Naive thymus-derived CD4-positive, alpha-beta T cell (primary cell): ENCODE measurements around the gene FOXP4. TPM values are rescaled to one million over a fixed set of nuclear protein-coding genes. Genes with fewer than 3 reads are reported as not detected.

Experiments used
- ATAC-seq: fragments of 150-1000 bp; cut with Tn5 transposase; 2 replicates; pipeline ENCODE4 v1.10.0; 2021; ENCODE audit warnings: mild to moderate bottlenecking, moderate library complexity
- CTCF ChIA-PET: fragments of 350-600 bp; sonication (Branson Sonifier 250); formaldehyde crosslinking; loops from one replicate; lab custom pipeline; 2021; ENCODE audit warnings: antibody characterized with exemption; lab: Charles Lee
- POLR2A ChIA-PET: fragments of 350-600 bp; sonication (Branson Sonifier 250); formaldehyde crosslinking; loops from one replicate; lab custom pipeline; 2021; ENCODE audit warnings: antibody characterized with exemption, inconsistent platforms; lab: Charles Lee
- DNase-seq, 9 donors: peaks; one replicate each; pipeline versions ENCODE4 v3.0.0 to v3.0.0-alpha.2; 2020 to 2022; ENCODE audit warnings: mixed read lengths in 1 of 9
- H3K27ac ChIP-seq: one replicate; pipeline ENCODE4 v1.7.0; 2013; ENCODE audit warnings: mild to moderate bottlenecking, low read depth, low read length, moderate library complexity
- H3K27me3 ChIP-seq, 2 donors: one replicate each; pipeline ENCODE4 v1.7.0; 2013; ENCODE audit warnings: low read length in 2 of 2, mild to moderate bottlenecking in 2 of 2, moderate library complexity in 2 of 2; ENCODE audit not compliant: control insufficient read depth in 2 of 2, insufficient read depth in 2 of 2
- H3K36me3 ChIP-seq, 3 experiments: 1 replicate in 2 of 3; 2 replicates in 1 of 3; pipeline ENCODE4 v1.7.0; 2013; ENCODE audit warnings: low read length in 3 of 3, mild to moderate bottlenecking in 3 of 3, moderate library complexity in 1 of 3; ENCODE audit not compliant: insufficient read depth in 3 of 3, control insufficient read depth in 2 of 3
- H3K4me1 ChIP-seq, 2 donors: one replicate each; pipeline ENCODE4 v1.7.0; 2013; ENCODE audit warnings: low read length in 2 of 2, mild to moderate bottlenecking in 2 of 2, moderate library complexity in 1 of 2; ENCODE audit not compliant: control insufficient read depth in 2 of 2, insufficient read depth in 2 of 2
- H3K4me3 ChIP-seq: 2 replicates; pipeline ENCODE4 v1.7.0; 2013; ENCODE audit warnings: mild to moderate bottlenecking, low read length
- H3K9me3 ChIP-seq, 3 experiments: 1 replicate in 2 of 3; 2 replicates in 1 of 3; pipeline ENCODE4 v1.7.0; 2013; ENCODE audit warnings: low read length in 3 of 3; ENCODE audit not compliant: control insufficient read depth in 2 of 3
- H3K27ac Mint-ChIP-seq, 9 donors: one replicate each; pipeline ENCODE4 v1.8.0; 2020 to 2022; ENCODE audit warnings: mixed read lengths in 9 of 9, mild to moderate bottlenecking in 8 of 9, moderate library complexity in 5 of 9, inconsistent platforms in 2 of 9
- H3K27me3 Mint-ChIP-seq, 5 donors: one replicate each; pipeline ENCODE4 v1.8.0; 2021 to 2022; ENCODE audit warnings: mixed read lengths in 5 of 5, mild to moderate bottlenecking in 1 of 5
- H3K36me3 Mint-ChIP-seq, 5 donors: one replicate each; pipeline ENCODE4 v1.8.0; 2020 to 2022; ENCODE audit warnings: mixed read lengths in 5 of 5, mild to moderate bottlenecking in 3 of 5, inconsistent platforms in 1 of 5
- H3K4me1 Mint-ChIP-seq, 7 donors: one replicate each; pipeline ENCODE4 v1.8.0; 2020 to 2022; ENCODE audit warnings: mixed read lengths in 7 of 7, mild to moderate bottlenecking in 3 of 7, inconsistent platforms in 1 of 7
- H3K4me3 Mint-ChIP-seq, 10 donors: one replicate each; pipeline ENCODE4 v1.8.0; 2020 to 2022; ENCODE audit warnings: mild to moderate bottlenecking in 10 of 10, mixed read lengths in 10 of 10, moderate library complexity in 6 of 10, inconsistent platforms in 2 of 10
- H3K9me3 Mint-ChIP-seq, 11 donors: one replicate each; pipeline ENCODE4 v1.8.0; 2020 to 2022; ENCODE audit warnings: mixed read lengths in 11 of 11, mild to moderate bottlenecking in 4 of 11, inconsistent platforms in 1 of 11, moderate library complexity in 1 of 11
- intact Hi-C, 2 donors: fragments of 100-400 bp; cut with micrococcal nuclease; formaldehyde crosslinking; loops; one replicate each; pipeline ENCODE4 v1.15.1; 2023
- polyA plus RNA-seq, 2 donors: library from polyadenylated mRNA; unstranded; fragments of 300-500 nt; fragmentation: Illumina TruSeq; gene quantifications; one replicate each; pipeline ENCODE4 v1.2.3, GENCODE V29; 2021
- total RNA-seq, 6 experiments: library from RNA in 5 of 6; stranded (reverse) in 5 of 6; gene quantifications; 1 replicate in 5 of 6; 2 replicates in 1 of 6; pipeline ENCODE4 v1.2.3 and lab custom pipeline; 2021 to 2026

Gene FOXP4
- total and polyA plus RNA-seq, 7 experiments from 2014 or later, result 0.07 to 7.6 (median 4.4) TPM

DNA sequence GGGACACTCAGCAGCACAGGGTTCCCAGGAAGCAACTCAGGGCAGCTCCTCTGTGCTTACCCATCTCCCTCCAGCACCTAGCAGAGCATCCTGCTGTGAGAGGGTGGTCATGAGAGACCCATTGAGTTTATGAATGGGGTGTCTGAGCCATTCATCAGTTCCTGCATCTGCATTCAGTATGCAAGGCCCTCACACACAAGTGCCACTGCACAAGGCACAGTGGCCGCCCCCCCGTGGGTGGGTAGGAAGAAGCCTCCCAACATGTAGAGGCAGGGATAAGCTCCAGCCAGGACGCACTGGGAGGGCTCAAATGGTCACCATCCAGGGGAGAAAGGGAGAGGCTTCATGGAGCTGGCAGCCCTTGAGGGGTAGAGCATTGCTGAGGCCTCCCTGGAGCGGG lies 43.0 kb downstream of the FOXP4 start:
- H3K27ac ChIP-seq, result no peak overlapping the region
- Mint-ChIP-seq H3K27me3 (no peaks in the 10 kb centered on the region), H3K4me3 (no peak overlapping the region), H3K27ac (no peak overlapping the region), H3K9me3 (no peaks in the 10 kb centered on the region), H3K4me1 (peaks cover 0 to 5% (median 0%) of the 10 kb centered on the region in 7 donors), H3K36me3 (peaks cover 0 to 5% (median 0%) of the 10 kb centered on the region in 5 donors)
- intact Hi-C loops, result no loop called here
- ChIA-PET CTCF (interaction anchor here (1.1 to 4.7 kb wide), 4 partner anchors 13 to 168 kb away, joined by 3 to 36 read pairs (median 4); no protein-coding TSS in a partner anchor), POLR2A (no interaction called here)
- no peaks in the 10 kb centered on the region for H3K27me3 ChIP-seq
- H3K9me3 ChIP-seq, result no peaks in the 10 kb centered on the region
- ATAC-seq (no peak), DNase-seq (no peak)
- no peak overlapping the region for H3K4me3 ChIP-seq
- peaks cover 0 to 3% (median 0%) of the 10 kb centered on the region in 3 experiments for H3K36me3 ChIP-seq
- peaks cover 0 to 5% of the 10 kb centered on the region in 2 donors for H3K4me1 ChIP-seq

DNA sequence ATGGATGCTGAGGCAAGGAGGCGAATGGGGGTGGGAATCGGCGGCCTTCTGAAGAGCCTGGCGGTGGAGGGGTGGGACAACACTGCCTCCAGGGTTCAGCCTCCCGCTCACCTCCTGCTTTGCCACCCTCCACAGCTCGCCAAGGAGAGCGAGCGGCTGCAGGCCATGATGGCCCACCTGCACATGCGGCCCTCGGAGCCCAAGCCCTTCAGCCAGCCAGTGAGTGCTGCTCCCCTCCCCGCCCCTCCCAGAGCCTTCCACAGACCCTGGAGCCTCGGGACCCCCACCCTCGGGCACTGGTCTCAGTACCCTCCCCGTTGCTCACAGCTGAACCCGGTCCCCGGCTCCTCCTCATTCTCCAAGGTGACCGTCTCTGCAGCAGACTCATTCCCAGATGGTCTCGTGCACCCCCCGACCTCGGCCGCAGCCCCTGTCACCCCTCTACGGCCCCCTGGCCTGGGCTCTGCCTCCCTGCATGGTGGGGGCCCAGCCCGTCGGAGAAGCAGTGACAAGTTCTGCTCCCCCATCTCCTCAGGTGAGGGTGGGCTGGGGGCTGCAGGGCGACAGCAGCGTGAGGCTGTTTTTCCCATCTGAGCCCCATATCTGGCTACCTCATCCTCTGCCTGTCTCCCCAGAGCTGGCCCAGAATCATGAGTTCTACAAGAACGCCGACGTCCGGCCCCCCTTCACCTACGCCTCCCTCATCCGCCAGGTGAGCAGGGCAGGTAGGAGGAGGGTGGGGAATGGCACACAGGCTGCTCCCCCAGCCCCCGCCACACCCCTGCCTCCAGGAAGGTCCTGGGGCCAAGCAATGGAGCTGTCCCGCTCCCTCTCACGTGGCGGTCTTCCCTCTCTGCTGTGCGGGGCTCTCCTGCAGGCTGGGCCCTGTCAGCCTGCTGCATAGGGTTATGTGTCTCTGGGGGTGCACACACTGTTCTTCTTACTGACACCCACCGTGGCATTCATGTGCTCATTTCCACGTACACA lies 43.7 kb downstream of the FOXP4 start:
- Histone ChIP-seq H3K9me3 (no peaks in the 10 kb centered on the region), H3K27ac (no peak overlapping the region), H3K4me3 (no peak overlapping the region), H3K4me1 (peaks cover 0 to 5% of the 10 kb centered on the region in 2 donors), H3K27me3 (no peaks in the 10 kb centered on the region), H3K36me3 (peaks cover 0 to 4% (median 0%) of the 10 kb centered on the region in 3 experiments)
- ATAC-seq (no peak), DNase-seq (no peak)
- H3K4me1 Mint-ChIP-seq, result peaks cover 0 to 4% (median 0%) of the 10 kb centered on the region in 7 donors
- ChIA-PET POLR2A (no interaction called here), CTCF (interaction anchor here (0.6 to 4.7 kb wide), 5 partner anchors 11 to 222 kb away, joined by 3 to 36 read pairs (median 4); no protein-coding TSS in a partner anchor)
- H3K36me3 Mint-ChIP-seq, result peaks cover 0 to 5% (median 0%) of the 10 kb centered on the region in 5 donors
- H3K4me3 Mint-ChIP-seq, result no peak overlapping the region
- H3K9me3 Mint-ChIP-seq, result no peaks in the 10 kb centered on the region
- intact Hi-C loops, result no loop called here
- H3K27ac Mint-ChIP-seq, result no peak overlapping the region
- H3K27me3 Mint-ChIP-seq, result no peaks in the 10 kb centered on the region

DNA sequence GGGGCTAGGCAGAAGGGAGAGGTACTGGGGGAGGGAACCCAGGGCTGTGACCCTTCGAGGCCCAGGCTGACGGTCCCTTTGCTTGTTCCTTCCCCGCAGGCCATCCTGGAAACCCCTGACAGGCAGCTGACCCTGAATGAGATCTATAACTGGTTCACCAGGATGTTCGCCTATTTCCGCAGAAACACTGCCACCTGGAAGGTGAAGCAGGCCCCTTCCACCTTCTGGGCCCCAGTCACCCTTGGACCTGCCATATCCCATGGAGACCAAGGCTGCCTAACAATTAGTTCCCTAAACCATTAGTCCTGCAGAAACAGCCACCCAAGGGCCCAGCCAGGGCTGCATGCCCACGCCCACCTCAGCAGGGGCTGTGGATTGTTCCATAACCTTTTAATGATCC lies 44.9 kb downstream of the FOXP4 start:
- intact Hi-C loops, result no loop called here
- H3K27me3 ChIP-seq, result no peaks in the 10 kb centered on the region
- POLR2A ChIA-PET, result no interaction called here
- peaks cover 0 to 4% (median 0%) of the 10 kb centered on the region in 3 experiments for H3K36me3 ChIP-seq
- no peak overlapping the region for H3K4me3 Mint-ChIP-seq
- H3K4me1 Mint-ChIP-seq, result peaks cover 0 to 4% (median 0%) of the 10 kb centered on the region in 7 donors
- no peaks in the 10 kb centered on the region for H3K27me3 Mint-ChIP-seq
- H3K9me3 Mint-ChIP-seq, result no peaks in the 10 kb centered on the region
- H3K4me1 ChIP-seq, result peaks cover 0 to 5% of the 10 kb centered on the region in 2 donors
- peaks cover 0 to 5% (median 0%) of the 10 kb centered on the region in 5 donors for H3K36me3 Mint-ChIP-seq
- ATAC-seq (no peak), DNase-seq (no peak)
- H3K27ac ChIP-seq, result no peak overlapping the region
- CTCF ChIA-PET, result interaction anchor here (0.6 to 4.7 kb wide), 6 partner anchors 129 to 442 kb away, joined by 3 to 36 read pairs (median 3); no protein-coding TSS in a partner anchor
- H3K9me3 ChIP-seq, result no peaks in the 10 kb centered on the region
- H3K27ac Mint-ChIP-seq, result no peak overlapping the region
- H3K4me3 ChIP-seq, result no peak overlapping the region

DNA sequence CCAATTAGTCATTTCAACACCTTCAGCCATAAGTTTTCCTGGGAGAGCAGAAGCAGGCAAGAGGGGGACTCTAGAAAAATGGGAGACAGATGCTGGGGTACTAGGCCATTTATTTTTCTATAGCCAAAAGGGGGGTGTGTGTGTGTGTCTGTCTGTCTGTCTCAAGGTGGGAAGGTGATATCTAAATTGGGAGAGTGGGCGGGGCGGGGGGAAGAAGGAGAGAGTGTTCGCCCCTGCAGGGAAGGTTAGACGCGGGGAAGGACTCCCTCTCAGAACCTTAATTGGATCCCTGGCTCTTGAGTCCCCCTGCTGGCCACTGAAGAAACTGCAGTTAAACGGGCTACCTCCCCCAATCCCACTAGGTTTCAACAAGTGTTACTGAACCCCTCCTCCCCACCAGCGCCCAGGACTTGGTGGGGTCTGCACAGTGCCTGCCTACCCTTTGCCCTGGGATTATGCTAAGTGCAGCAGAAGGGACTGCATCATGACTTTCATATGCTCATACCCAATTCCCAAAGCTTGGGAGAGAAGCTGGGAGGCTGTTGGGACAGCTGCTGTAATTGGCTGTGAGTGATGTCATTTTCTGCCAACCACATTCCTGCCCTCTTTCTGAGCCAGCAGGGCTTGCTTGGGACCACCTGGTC lies 45.8 kb downstream of the FOXP4 start:
- H3K27ac Mint-ChIP-seq, result no peak overlapping the region
- H3K4me1 ChIP-seq, result peaks cover 0 to 5% of the 10 kb centered on the region in 2 donors
- ATAC-seq (peak; percentile 81), DNase-seq (peak; percentile 48 to 79 (median 71))
- no peak overlapping the region for H3K27ac ChIP-seq
- H3K36me3 ChIP-seq, result peaks cover 0 to 9% (median 0%) of the 10 kb centered on the region in 3 experiments
- no peaks in the 10 kb centered on the region for H3K27me3 ChIP-seq
- ChIA-PET CTCF (interaction anchor here (0.5 to 4.7 kb wide), 10 partner anchors 130 to 578 kb away, joined by 3 to 36 read pairs (median 3); no protein-coding TSS in a partner anchor), POLR2A (no interaction called here)
- no peaks in the 10 kb centered on the region for H3K9me3 ChIP-seq
- peaks cover 0 to 10% (median 0%) of the 10 kb centered on the region in 5 donors for H3K36me3 Mint-ChIP-seq
- H3K27me3 Mint-ChIP-seq, result no peaks in the 10 kb centered on the region
- H3K9me3 Mint-ChIP-seq, result peaks cover 0 to 1% (median 0%) of the 10 kb centered on the region in 11 donors
- peaks cover 0 to 4% (median 0%) of the 10 kb centered on the region in 7 donors for H3K4me1 Mint-ChIP-seq
- H3K4me3 ChIP-seq, result no peak overlapping the region
- no peak overlapping the region for H3K4me3 Mint-ChIP-seq
- intact Hi-C loops, result loop anchor here (1.0 to 2.0 kb wide), 5 partner anchors 46 to 285 kb away; partner anchors contain the start of gene FOXP4 (in 1 of the 2)

DNA sequence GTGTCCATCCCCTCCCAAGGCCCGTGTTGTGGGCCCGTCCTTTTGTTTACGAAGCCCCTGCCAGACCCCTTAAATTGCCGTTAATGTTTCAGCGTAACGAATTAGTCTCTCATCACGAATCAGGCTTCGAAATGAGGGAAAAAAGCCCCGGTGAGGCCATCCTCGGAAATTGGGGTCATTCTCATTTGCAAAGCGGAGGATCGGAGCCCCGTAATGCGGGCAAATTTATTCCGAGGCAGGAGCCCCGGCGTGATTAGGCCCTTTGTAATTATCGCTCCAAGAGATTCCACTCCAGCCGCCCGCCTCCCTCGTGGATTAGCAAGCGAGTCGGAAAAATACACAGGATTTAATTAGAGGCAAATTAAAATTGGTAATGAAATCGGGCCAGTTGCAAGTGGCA lies 47.2 kb downstream of the FOXP4 start:
- H3K4me3 ChIP-seq, result no peak overlapping the region
- H3K4me1 ChIP-seq, result peaks cover 0 to 5% of the 10 kb centered on the region in 2 donors
- H3K27ac ChIP-seq, result no peak overlapping the region
- H3K27me3 ChIP-seq, result no peaks in the 10 kb centered on the region
- ChIA-PET POLR2A (no interaction called here), CTCF (interaction anchor here (3.7 kb wide), 1 partner anchor 168 kb away, joined by 22 read pairs; no protein-coding TSS in a partner anchor)
- Mint-ChIP-seq H3K4me1 (peaks cover 0 to 4% (median 0%) of the 10 kb centered on the region in 7 donors), H3K36me3 (peaks cover 0 to 8% (median 0%) of the 10 kb centered on the region in 5 donors), H3K9me3 (peaks cover 0 to 1% (median 0%) of the 10 kb centered on the region in 11 donors), H3K4me3 (no peak overlapping the region), H3K27ac (no peak overlapping the region), H3K27me3 (no peaks in the 10 kb centered on the region)
- intact Hi-C loops, result loop anchor here in 1 of 2 donors (2.0 kb wide), 1 partner anchor 287 kb away; no protein-coding TSS in a partner anchor
- no peak for DNase-seq
- ATAC-seq, result no peak
- no peaks in the 10 kb centered on the region for H3K9me3 ChIP-seq
- peaks cover 0 to 9% (median 0%) of the 10 kb centered on the region in 3 experiments for H3K36me3 ChIP-seq

DNA sequence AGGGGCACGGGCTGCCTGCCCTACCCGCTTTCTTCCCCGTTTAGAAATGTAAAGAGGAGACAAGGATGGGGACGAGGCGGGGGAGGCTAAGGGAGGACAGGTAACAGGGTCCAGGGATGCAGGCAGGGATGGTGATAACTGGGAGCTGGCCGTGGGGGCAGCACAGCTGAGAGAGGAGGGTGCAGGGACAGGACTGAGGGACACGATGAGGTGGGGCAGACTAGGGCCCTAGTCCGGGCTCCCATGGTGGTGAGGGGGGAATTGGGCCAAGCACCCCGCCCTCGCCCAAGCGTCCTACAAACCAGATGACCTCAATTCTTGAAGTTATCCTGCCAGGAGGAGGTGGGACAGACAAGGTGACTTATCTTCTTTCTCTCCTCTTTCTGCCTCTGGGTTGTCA lies 47.7 kb downstream of the FOXP4 start:
- Mint-ChIP-seq H3K4me3 (no peak overlapping the region), H3K27me3 (no peaks in the 10 kb centered on the region), H3K27ac (no peak overlapping the region), H3K36me3 (peaks cover 0 to 6% (median 0%) of the 10 kb centered on the region in 5 donors), H3K4me1 (peaks cover 0 to 4% (median 0%) of the 10 kb centered on the region in 7 donors), H3K9me3 (peaks cover 0 to 1% (median 0%) of the 10 kb centered on the region in 11 donors)
- ATAC-seq (no peak), DNase-seq (no peak)
- Histone ChIP-seq H3K4me3 (no peak overlapping the region), H3K4me1 (peaks cover 0 to 5% of the 10 kb centered on the region in 2 donors), H3K36me3 (peaks cover 0 to 9% (median 0%) of the 10 kb centered on the region in 3 experiments), H3K27me3 (no peaks in the 10 kb centered on the region), H3K27ac (no peak overlapping the region), H3K9me3 (no peaks in the 10 kb centered on the region)
- intact Hi-C loops, result loop anchor here in 1 of 2 donors (2.0 kb wide), 1 partner anchor 287 kb away; no protein-coding TSS in a partner anchor
- POLR2A ChIA-PET, result no interaction called here
- CTCF ChIA-PET, result interaction anchor here (1.0 to 3.7 kb wide), 2 partner anchors 9 to 169 kb away, joined by 4 to 22 read pairs; no protein-coding TSS in a partner anchor
